GM23338 (cell line): ENCODE results near the gene KLHDC1. TPM values are rescaled to one million over a fixed set of nuclear protein-coding genes. Genes with fewer than 3 reads are reported as not detected.

Experiments
- CREB1 ChIP-seq: fragments of 250-450 bp; sonication (Bioruptor Pico); IDR thresholded peaks from 2 replicates; pipeline ENCODE4 v1.5.0; 2020; ENCODE audit warnings: low read depth, mild to moderate bottlenecking, moderate library complexity
- EZH2 ChIP-seq: fragments of 200-600 bp; sonication (generic); IDR thresholded peaks from one replicate; pipeline ENCODE4 v1.8.0; 2017; ENCODE audit warnings: antibody characterized with exemption, mild to moderate bottlenecking, low read depth; ENCODE audit not compliant: unreplicated experiment
- EZH2phosphoT487 ChIP-seq: fragments of 200-600 bp; sonication (generic); IDR thresholded peaks from one replicate; pipeline ENCODE4 v1.8.1; 2018; ENCODE audit warnings: antibody characterized with exemption; ENCODE audit not compliant: unreplicated experiment
- NANOG ChIP-seq: IDR thresholded peaks from 2 replicates; pipeline ENCODE4 v1.6.1; 2016; ENCODE audit warnings: antibody characterized with exemption, borderline replicate concordance
- STAT1 ChIP-seq: IDR thresholded peaks from one replicate; pipeline ENCODE4 v1.6.1; 2016; ENCODE audit warnings: antibody characterized with exemption; ENCODE audit not compliant: unreplicated experiment
- ZNF331 ChIP-seq: fragments of 250-450 bp; sonication (Bioruptor Pico); IDR thresholded peaks from 2 replicates; pipeline ENCODE4 v1.5.0; 2020; ENCODE audit warnings: low read depth, mild to moderate bottlenecking, moderate library complexity
- polyA plus RNA-seq: library from polyadenylated mRNA; unstranded; fragments of >200 nt; fragmentation: Nextera tagmentation; extraction: Ambion mirVana; gene quantifications from 2 replicates; pipeline ENCODE4 v1.2.1, GENCODE V29; 2016
- total RNA-seq: library from RNA; depleted of rRNA; stranded (reverse); fragments of >200 nt; shearing (Covaris generic); gene quantifications from 2 replicates; pipeline ENCODE4 v1.2.3, GENCODE V29; 2014
- TF ChIP-seq, protein P1 (sequence below): fragments of 250-450 bp; sonication (Bioruptor Pico); IDR thresholded peaks from 2 replicates; pipeline ENCODE4 v1.5.0; 2020; ENCODE audit warnings: mild to moderate bottlenecking, moderate library complexity
- TF ChIP-seq, protein P2 (sequence below): IDR thresholded peaks from 2 replicates; pipeline ENCODE4 v1.6.1; 2016; ENCODE audit warnings: antibody characterized with exemption
- TF ChIP-seq, protein P3 (sequence below): IDR thresholded peaks from one replicate; pipeline ENCODE4 v1.6.1; 2018; ENCODE audit warnings: antibody characterized with exemption; ENCODE audit not compliant: unreplicated experiment

KLHDC1 gene
- total and polyA plus RNA-seq, 2 experiments from 2014 or later: 4.0 TPM; not detected in 1

DNA sequence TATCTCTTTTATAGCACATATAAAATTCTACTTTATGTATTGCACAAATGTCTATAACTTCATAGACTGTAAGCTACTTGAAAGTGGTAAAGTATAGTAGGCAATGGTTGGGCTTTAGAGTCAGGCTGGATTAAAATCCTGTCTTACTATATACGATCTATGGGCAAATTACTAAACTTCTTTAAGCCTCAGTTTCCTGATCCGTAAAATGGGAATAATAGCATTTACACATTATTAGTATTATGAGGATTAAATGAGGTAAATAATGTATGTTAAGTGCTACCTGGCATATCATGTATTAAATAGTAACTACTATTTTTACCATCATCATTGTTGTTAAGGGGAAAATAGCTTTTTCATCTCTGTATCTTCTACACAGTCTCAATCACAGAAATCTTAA lies 19.3 kb upstream of the KLHDC1 start (continued):
- TF ChIP-seq, protein P1, sequence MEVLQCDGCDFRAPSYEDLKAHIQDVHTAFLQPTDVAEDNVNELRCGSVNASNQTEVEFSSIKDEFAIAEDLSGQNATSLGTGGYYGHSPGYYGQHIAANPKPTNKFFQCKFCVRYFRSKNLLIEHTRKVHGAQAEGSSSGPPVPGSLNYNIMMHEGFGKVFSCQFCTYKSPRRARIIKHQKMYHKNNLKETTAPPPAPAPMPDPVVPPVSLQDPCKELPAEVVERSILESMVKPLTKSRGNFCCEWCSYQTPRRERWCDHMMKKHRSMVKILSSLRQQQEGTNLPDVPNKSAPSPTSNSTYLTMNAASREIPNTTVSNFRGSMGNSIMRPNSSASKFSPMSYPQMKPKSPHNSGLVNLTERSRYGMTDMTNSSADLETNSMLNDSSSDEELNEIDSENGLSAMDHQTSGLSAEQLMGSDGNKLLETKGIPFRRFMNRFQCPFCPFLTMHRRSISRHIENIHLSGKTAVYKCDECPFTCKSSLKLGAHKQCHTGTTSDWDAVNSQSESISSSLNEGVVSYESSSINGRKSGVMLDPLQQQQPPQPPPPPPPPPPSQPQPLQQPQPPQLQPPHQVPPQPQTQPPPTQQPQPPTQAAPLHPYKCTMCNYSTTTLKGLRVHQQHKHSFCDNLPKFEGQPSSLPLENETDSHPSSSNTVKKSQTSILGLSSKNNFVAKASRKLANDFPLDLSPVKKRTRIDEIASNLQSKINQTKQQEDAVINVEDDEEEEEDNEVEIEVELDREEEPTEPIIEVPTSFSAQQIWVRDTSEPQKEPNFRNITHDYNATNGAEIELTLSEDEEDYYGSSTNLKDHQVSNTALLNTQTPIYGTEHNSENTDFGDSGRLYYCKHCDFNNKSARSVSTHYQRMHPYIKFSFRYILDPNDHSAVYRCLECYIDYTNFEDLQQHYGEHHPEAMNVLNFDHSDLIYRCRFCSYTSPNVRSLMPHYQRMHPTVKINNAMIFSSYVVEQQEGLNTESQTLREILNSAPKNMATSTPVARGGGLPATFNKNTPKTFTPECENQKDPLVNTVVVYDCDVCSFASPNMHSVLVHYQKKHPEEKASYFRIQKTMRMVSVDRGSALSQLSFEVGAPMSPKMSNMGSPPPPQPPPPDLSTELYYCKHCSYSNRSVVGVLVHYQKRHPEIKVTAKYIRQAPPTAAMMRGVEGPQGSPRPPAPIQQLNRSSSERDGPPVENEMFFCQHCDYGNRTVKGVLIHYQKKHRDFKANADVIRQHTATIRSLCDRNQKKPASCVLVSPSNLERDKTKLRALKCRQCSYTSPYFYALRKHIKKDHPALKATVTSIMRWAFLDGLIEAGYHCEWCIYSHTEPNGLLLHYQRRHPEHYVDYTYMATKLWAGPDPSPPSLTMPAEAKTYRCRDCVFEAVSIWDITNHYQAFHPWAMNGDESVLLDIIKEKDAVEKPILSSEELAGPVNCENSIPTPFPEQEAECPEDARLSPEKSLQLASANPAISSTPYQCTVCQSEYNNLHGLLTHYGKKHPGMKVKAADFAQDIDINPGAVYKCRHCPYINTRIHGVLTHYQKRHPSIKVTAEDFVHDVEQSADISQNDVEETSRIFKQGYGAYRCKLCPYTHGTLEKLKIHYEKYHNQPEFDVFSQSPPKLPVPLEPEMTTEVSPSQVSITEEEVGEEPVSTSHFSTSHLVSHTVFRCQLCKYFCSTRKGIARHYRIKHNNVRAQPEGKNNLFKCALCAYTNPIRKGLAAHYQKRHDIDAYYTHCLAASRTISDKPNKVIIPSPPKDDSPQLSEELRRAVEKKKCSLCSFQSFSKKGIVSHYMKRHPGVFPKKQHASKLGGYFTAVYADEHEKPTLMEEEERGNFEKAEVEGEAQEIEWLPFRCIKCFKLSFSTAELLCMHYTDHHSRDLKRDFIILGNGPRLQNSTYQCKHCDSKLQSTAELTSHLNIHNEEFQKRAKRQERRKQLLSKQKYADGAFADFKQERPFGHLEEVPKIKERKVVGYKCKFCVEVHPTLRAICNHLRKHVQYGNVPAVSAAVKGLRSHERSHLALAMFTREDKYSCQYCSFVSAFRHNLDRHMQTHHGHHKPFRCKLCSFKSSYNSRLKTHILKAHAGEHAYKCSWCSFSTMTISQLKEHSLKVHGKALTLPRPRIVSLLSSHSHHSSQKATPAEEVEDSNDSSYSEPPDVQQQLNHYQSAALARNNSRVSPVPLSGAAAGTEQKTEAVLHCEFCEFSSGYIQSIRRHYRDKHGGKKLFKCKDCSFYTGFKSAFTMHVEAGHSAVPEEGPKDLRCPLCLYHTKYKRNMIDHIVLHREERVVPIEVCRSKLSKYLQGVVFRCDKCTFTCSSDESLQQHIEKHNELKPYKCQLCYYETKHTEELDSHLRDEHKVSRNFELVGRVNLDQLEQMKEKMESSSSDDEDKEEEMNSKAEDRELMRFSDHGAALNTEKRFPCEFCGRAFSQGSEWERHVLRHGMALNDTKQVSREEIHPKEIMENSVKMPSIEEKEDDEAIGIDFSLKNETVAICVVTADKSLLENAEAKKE (CRISPR knock-in tag): no peak
- TF ChIP-seq, protein P2, sequence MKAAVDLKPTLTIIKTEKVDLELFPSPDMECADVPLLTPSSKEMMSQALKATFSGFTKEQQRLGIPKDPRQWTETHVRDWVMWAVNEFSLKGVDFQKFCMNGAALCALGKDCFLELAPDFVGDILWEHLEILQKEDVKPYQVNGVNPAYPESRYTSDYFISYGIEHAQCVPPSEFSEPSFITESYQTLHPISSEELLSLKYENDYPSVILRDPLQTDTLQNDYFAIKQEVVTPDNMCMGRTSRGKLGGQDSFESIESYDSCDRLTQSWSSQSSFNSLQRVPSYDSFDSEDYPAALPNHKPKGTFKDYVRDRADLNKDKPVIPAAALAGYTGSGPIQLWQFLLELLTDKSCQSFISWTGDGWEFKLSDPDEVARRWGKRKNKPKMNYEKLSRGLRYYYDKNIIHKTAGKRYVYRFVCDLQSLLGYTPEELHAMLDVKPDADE: no peak
- TF ChIP-seq NANOG (no peak), EZH2 (no peak), CREB1 (CRISPR knock-in tag) (no peak), EZH2phosphoT487 (no peak), STAT1 (no peak), ZNF331 (no peak)
- TF ChIP-seq, protein P3, sequence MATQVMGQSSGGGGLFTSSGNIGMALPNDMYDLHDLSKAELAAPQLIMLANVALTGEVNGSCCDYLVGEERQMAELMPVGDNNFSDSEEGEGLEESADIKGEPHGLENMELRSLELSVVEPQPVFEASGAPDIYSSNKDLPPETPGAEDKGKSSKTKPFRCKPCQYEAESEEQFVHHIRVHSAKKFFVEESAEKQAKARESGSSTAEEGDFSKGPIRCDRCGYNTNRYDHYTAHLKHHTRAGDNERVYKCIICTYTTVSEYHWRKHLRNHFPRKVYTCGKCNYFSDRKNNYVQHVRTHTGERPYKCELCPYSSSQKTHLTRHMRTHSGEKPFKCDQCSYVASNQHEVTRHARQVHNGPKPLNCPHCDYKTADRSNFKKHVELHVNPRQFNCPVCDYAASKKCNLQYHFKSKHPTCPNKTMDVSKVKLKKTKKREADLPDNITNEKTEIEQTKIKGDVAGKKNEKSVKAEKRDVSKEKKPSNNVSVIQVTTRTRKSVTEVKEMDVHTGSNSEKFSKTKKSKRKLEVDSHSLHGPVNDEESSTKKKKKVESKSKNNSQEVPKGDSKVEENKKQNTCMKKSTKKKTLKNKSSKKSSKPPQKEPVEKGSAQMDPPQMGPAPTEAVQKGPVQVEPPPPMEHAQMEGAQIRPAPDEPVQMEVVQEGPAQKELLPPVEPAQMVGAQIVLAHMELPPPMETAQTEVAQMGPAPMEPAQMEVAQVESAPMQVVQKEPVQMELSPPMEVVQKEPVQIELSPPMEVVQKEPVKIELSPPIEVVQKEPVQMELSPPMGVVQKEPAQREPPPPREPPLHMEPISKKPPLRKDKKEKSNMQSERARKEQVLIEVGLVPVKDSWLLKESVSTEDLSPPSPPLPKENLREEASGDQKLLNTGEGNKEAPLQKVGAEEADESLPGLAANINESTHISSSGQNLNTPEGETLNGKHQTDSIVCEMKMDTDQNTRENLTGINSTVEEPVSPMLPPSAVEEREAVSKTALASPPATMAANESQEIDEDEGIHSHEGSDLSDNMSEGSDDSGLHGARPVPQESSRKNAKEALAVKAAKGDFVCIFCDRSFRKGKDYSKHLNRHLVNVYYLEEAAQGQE: no peak
